Renal cortex interstitium (tissue), 15 donors: ENCODE measurements around the gene LBP. TPM values are rescaled to one million over a fixed set of nuclear protein-coding genes. Genes with fewer than 3 reads are reported as not detected.
A peak's percentile ranks its signal among the peaks of the same experiment; 100 is the strongest.
"Not testable (repeated sequence)": the region's sequence is repeated elsewhere in the genome, so short reads cannot be mapped to it uniquely, and the experiment has no call there.

Experiments used
- DNase-seq, 11 donors: peaks; one replicate each; pipeline ENCODE4 v3.0.0-alpha.2; 2013; ENCODE audit warnings: low read depth in 9 of 11, low spot score in 4 of 11; ENCODE audit errors: extremely low read depth in 1 of 11
- long read RNA-seq, 16 experiments: transcript quantifications; one replicate each; lab custom pipeline, GENCODE V29; 2026
- polyA plus RNA-seq, 3 donors: library from polyadenylated mRNA; unstranded; fragments of 120-200 nt; gene quantifications; one replicate each; pipeline ENCODE4 v1.2.1, GENCODE V29; 2013; ENCODE audit not compliant: insufficient read length in 3 of 3

Gene LBP
- not detected for polyA plus RNA-seq
- long read RNA-seq, donor 1, result 0 reads
- long read RNA-seq, donor 2, result 0 reads
- long read RNA-seq, donor 3, partial matches to known transcripts, result 0 of 1 reads
- long read RNA-seq, donor 3, other reads (novel, unspliced or antisense), result 0 of 1 reads
- long read RNA-seq, donor 4, result 0 reads
- long read RNA-seq, donor 5, result 0 reads
- long read RNA-seq, donor 6, result 0 reads
- long read RNA-seq, donor 7, result 0 reads
- long read RNA-seq, donor 8, result 0 reads
- long read RNA-seq, donor 9, result 0 reads
- long read RNA-seq, donor 10, result 0 reads
- long read RNA-seq, donor 11, result 0 reads
- long read RNA-seq, donor 12, result 0 reads
- long read RNA-seq, donor 13, result 0 reads
- long read RNA-seq, donor 14, result 0 reads
- long read RNA-seq, donor 15, result 0 reads
- long read RNA-seq, donor 16, result 0 reads

GRCh38 chr20:38346247-38346651, at the start of gene LBP:
Gene LBP (plus strand): TSS chr20:38346482. CDS start chr20:38346517, 35 bp downstream.
- DNase-seq, result no peak

GRCh38 chr20:38297916-38298674, 48.2 kb upstream of the LBP start:
- no peak for DNase-seq

- DNase-seq, result peak in 4 of 11 donors; percentile 27 to 40 (median 35)
Measured at GRCh38 chr20:38298768-38299288, 47.5 kb upstream of the LBP start.

GRCh38 chr20:38299963-38300362, 46.3 kb upstream of the LBP start:
- DNase-seq, result no peak

GRCh38 chr20:38300438-38300837, 45.8 kb upstream of the LBP start:
- no peak for DNase-seq

GRCh38 chr20:38301309-38301708, 45.0 kb upstream of the LBP start:
- no peak for DNase-seq

GRCh38 chr20:38302786-38303185, 43.5 kb upstream of the LBP start:
- DNase-seq, result no peak

- no peak for DNase-seq
Measured at GRCh38 chr20:38303908-38304379, 42.3 kb upstream of the LBP start, which contains the start of gene BPI. Gene BPI (plus strand): TSS chr20:38304156. CDS start chr20:38304224, 68 bp downstream.

GRCh38 chr20:38304845-38305447, 41.3 kb upstream of the LBP start:
- DNase-seq, result no peak

GRCh38 chr20:38305541-38305940, 40.7 kb upstream of the LBP start:
- DNase-seq, result no peak

- no peak for DNase-seq
Measured at GRCh38 chr20:38306379-38306778, 39.9 kb upstream of the LBP start.

- DNase-seq, result no peak
Measured at GRCh38 chr20:38307371-38308046, 38.8 kb upstream of the LBP start.

GRCh38 chr20:38308047-38308438, 38.2 kb upstream of the LBP start:
- DNase-seq, result no peak

- no peak for DNase-seq
Measured at GRCh38 chr20:38308447-38308846, 37.8 kb upstream of the LBP start.

GRCh38 chr20:38311091-38311490, 35.2 kb upstream of the LBP start:
- DNase-seq, result no peak

GRCh38 chr20:38311491-38311890, 34.8 kb upstream of the LBP start:
- no peak for DNase-seq

- DNase-seq, result no peak
Measured at GRCh38 chr20:38313676-38314075, 32.6 kb upstream of the LBP start.

- not testable (repeated sequence) for DNase-seq
Measured at GRCh38 chr20:38314350-38314749, 31.9 kb upstream of the LBP start.
